Measurements from ENCODE around the gene KCNRG.
"Not testable (repeated sequence)": the region's sequence is repeated elsewhere in the genome, so short reads cannot be mapped to it uniquely, and the experiment has no call there.

Gene KCNRG

GRCh38 chr13:50012396-50013169, 2.7 kb upstream of the KCNRG start:
- no peak for DNase-seq (ENCODE audit: low spot score)

- DNase-seq (ENCODE audit: low spot score): peak; percentile 40
Observed at GRCh38 chr13:50014386-50014785, 858 bp upstream of the KCNRG start.

GRCh38 chr13:50015750-50016149, 506 bp downstream of the KCNRG start:
- no peak for DNase-seq (ENCODE audit: low spot score)

GRCh38 chr13:50016444-50016843, 1.2 kb downstream of the KCNRG start:
- DNase-seq (ENCODE audit: low spot score): no peak

GRCh38 chr13:50017819-50018218, 2.6 kb downstream of the KCNRG start:
- no peak for DNase-seq (ENCODE audit: low spot score)

- no peak for DNase-seq (ENCODE audit: low spot score)
Observed at GRCh38 chr13:50025436-50025835, 10.2 kb downstream of the KCNRG start.

- no peak for DNase-seq (ENCODE audit: low spot score)
Observed at GRCh38 chr13:50026788-50027473, 11.7 kb downstream of the KCNRG start.

GRCh38 chr13:50030315-50030714, 15.1 kb downstream of the KCNRG start:
- DNase-seq (ENCODE audit: low spot score): no peak

GRCh38 chr13:50033725-50034124, 18.5 kb downstream of the KCNRG start:
- no peak for DNase-seq (ENCODE audit: low spot score)

GRCh38 chr13:50037788-50038187, 22.5 kb downstream of the KCNRG start:
- DNase-seq (ENCODE audit: low spot score): no peak

GRCh38 chr13:50038266-50038665, 23.0 kb downstream of the KCNRG start:
- no peak for DNase-seq (ENCODE audit: low spot score)

- DNase-seq (ENCODE audit: low spot score): no peak
Observed at GRCh38 chr13:50052478-50052877, 37.2 kb downstream of the KCNRG start.

- DNase-seq (ENCODE audit: low spot score): no peak
Observed at GRCh38 chr13:50053844-50054243, 38.6 kb downstream of the KCNRG start.

GRCh38 chr13:50055454-50055853, 40.2 kb downstream of the KCNRG start:
- no peak for DNase-seq (ENCODE audit: low spot score)

- no peak for DNase-seq (ENCODE audit: low spot score)
Observed at GRCh38 chr13:50060718-50061117, 45.5 kb downstream of the KCNRG start.

GRCh38 chr13:50062336-50062735, 47.1 kb downstream of the KCNRG start:
- not testable (repeated sequence) for DNase-seq (ENCODE audit: low spot score)

GRCh38 chr13:50065712-50066111, 50.5 kb downstream of the KCNRG start:
- no peak for DNase-seq (ENCODE audit: low spot score)

GRCh38 chr13:50068508-50068907, 53.3 kb downstream of the KCNRG start:
- DNase-seq (ENCODE audit: low spot score): no peak

- DNase-seq (ENCODE audit: low spot score): no peak
Observed at GRCh38 chr13:50069261-50069660, 54.0 kb downstream of the KCNRG start.

- DNase-seq (ENCODE audit: low spot score): peak; percentile 33
Observed at GRCh38 chr13:50070186-50070585, 54.9 kb downstream of the KCNRG start.

Data from hematopoietic multipotent progenitor cell treated with erythropoietin and hydrocortisone succinate and interleukin-3 and kit ligand, for 17 days (in vitro differentiated cells).